Esophagus squamous epithelium (tissue), 4 donors: ENCODE data around the gene HS3ST2.
"Not testable (repeated sequence)": the region's sequence is repeated elsewhere in the genome, so short reads cannot be mapped to it uniquely, and the experiment has no call there.

ENCODE experiments used
- CTCF ChIP-seq, 6 experiments: fragments of 450-650 bp in 4 of 6; fragments of 200-600 bp in 2 of 6; sonication (generic) in 2 of 6; IDR thresholded peaks; one replicate each; pipeline ENCODE4 v1.5.1; 2016 to 2019; ENCODE audit warnings: antibody characterized with exemption in 6 of 6, mild to moderate bottlenecking in 4 of 6, moderate library complexity in 4 of 6
- POLR2A ChIP-seq, 4 donors: fragments of 450-650 bp; IDR thresholded peaks; one replicate each; pipeline ENCODE4 v1.6.1; 2017; ENCODE audit warnings: antibody characterized with exemption in 4 of 4, mild to moderate bottlenecking in 4 of 4, moderate library complexity in 3 of 4

GRCh38 chr16:22939744-22940363 is 125.9 kb downstream of the HS3ST2 start:
- not testable (repeated sequence) for TF ChIP-seq POLR2A, CTCF (IDR thresholded peaks at IDR 0.05)
